Prostate gland (tissue), 2 donors: ENCODE data around the gene MLLT1.

Experiments used
- POLR2A ChIP-seq: fragments of 450-650 bp; IDR thresholded peaks from one replicate; pipeline ENCODE4 v1.6.1; 2016; ENCODE audit warnings: antibody characterized with exemption, mild to moderate bottlenecking
- POLR2AphosphoS5 ChIP-seq: sonication (generic); formaldehyde crosslinking; IDR thresholded peaks from one replicate; pipeline ENCODE4 v1.6.1; 2017; ENCODE audit warnings: antibody characterized with exemption
- TF ChIP-seq, protein P1 (sequence below), 4 experiments: fragments of 200-600 bp in 2 of 4; fragments of 450-650 bp in 2 of 4; sonication (generic) in 2 of 4; IDR thresholded peaks; 1 replicate in 3 of 4; 2 replicates in 1 of 4; pipeline ENCODE4 v1.5.1; 2016 to 2019; ENCODE audit warnings: antibody characterized with exemption in 4 of 4, mild to moderate bottlenecking in 2 of 4, moderate library complexity in 2 of 4

DNA sequence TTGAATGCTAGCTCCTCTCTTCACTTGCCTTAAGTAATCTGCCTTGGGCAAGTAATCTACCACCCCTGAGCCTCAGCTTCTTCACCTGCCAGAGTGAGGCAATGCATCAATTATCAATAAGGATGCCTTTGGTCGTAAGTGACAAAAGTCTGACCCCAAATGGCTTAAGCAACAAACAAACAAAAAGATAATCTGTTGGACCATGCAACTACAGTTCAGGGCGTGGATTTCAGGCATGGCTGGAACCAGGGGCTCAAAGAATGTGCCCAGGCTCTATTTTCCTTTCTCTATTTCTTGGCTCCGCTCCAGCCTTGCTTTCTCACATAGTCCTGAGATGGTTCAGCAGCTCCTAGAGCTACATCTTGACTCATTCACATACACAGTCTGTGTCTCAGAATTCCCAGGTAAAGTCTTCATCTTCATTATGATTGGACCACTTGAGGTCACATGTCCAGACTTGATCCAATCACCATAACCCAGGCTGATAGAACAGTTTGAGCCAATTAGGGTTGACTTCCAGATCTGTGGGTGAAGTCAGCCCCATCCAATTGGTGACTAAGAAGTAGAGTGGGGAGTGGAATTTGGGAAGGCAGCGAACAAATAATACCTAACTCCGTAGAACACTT, 114.8 kb downstream of the MLLT1 start:
- TF ChIP-seq POLR2AphosphoS5 (no peak), POLR2A (no peak)
- TF ChIP-seq, protein P1, sequence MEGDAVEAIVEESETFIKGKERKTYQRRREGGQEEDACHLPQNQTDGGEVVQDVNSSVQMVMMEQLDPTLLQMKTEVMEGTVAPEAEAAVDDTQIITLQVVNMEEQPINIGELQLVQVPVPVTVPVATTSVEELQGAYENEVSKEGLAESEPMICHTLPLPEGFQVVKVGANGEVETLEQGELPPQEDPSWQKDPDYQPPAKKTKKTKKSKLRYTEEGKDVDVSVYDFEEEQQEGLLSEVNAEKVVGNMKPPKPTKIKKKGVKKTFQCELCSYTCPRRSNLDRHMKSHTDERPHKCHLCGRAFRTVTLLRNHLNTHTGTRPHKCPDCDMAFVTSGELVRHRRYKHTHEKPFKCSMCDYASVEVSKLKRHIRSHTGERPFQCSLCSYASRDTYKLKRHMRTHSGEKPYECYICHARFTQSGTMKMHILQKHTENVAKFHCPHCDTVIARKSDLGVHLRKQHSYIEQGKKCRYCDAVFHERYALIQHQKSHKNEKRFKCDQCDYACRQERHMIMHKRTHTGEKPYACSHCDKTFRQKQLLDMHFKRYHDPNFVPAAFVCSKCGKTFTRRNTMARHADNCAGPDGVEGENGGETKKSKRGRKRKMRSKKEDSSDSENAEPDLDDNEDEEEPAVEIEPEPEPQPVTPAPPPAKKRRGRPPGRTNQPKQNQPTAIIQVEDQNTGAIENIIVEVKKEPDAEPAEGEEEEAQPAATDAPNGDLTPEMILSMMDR (IDR thresholded peaks at IDR 0.05) = no peak
